Liver (tissue), 9 donors: ENCODE measurements around the gene EFCAB7. TPM values are rescaled to one million over a fixed set of nuclear protein-coding genes. Genes with fewer than 3 reads are reported as not detected.

Source experiments
- DNase-seq: peaks from one replicate; pipeline ENCODE4 v3.0.0-alpha.2; 2017; ENCODE audit warnings: low spot score
- H3K27ac ChIP-seq, 2 donors: one replicate each; pipeline ENCODE4 v1.7.0; 2013; ENCODE audit warnings: inconsistent platforms in 2 of 2, low read length in 2 of 2, control low read depth in 1 of 2, low read depth in 1 of 2, mild to moderate bottlenecking in 1 of 2
- H3K27me3 ChIP-seq, 4 donors: one replicate each; pipeline versions ENCODE4 v1.6.1 to v1.7.0; 2013; ENCODE audit warnings: low read length in 3 of 4, inconsistent platforms in 1 of 4, mild to moderate bottlenecking in 1 of 4, moderate library complexity in 1 of 4; ENCODE audit not compliant: control insufficient read depth in 4 of 4, insufficient read depth in 4 of 4
- H3K36me3 ChIP-seq, 4 donors: one replicate each; pipeline versions ENCODE4 v1.6.1 to v1.7.0; 2013; ENCODE audit warnings: low read length in 3 of 4, mild to moderate bottlenecking in 3 of 4, low read depth in 1 of 4, moderate library complexity in 1 of 4; ENCODE audit not compliant: control insufficient read depth in 4 of 4, insufficient read depth in 3 of 4
- H3K4me1 ChIP-seq, 4 donors: one replicate each; pipeline versions ENCODE4 v1.6.1 to v1.7.0; 2013; ENCODE audit warnings: low read length in 3 of 4, mild to moderate bottlenecking in 3 of 4, moderate library complexity in 1 of 4; ENCODE audit not compliant: control insufficient read depth in 4 of 4, insufficient read depth in 4 of 4
- H3K4me3 ChIP-seq, 3 donors: one replicate each; pipeline versions ENCODE4 v1.6.1 to v1.7.0; 2013; ENCODE audit warnings: low read length in 3 of 3, control low read depth in 1 of 3, low read depth in 1 of 3, mild to moderate bottlenecking in 1 of 3
- H3K9ac ChIP-seq, 2 donors: one replicate each; pipeline ENCODE4 v1.7.0; 2013; ENCODE audit warnings: low read length in 2 of 2, mild to moderate bottlenecking in 2 of 2, moderate library complexity in 2 of 2, control low read depth in 1 of 2, low read depth in 1 of 2
- H3K9me3 ChIP-seq, 4 donors: one replicate each; pipeline versions ENCODE4 v1.6.1 to v1.7.0; 2013; ENCODE audit warnings: low read length in 3 of 4; ENCODE audit not compliant: control insufficient read depth in 4 of 4
- EGR1 ChIP-seq, 2 donors: IDR thresholded peaks; 2 replicates each; pipeline ENCODE4 v1.6.1; 2016 to 2018; ENCODE audit warnings: antibody characterized with exemption in 2 of 2, low read depth in 2 of 2
- FOXA1 ChIP-seq: IDR thresholded peaks from 2 replicates; pipeline ENCODE4 v1.6.1; 2016; ENCODE audit warnings: antibody characterized with exemption
- FOXA2 ChIP-seq: IDR thresholded peaks from 2 replicates; pipeline ENCODE4 v1.6.1; 2016; ENCODE audit warnings: antibody characterized with exemption
- GABPA ChIP-seq, 2 donors: IDR thresholded peaks in 1 of 2; conservative IDR thresholded peaks in 1 of 2; 2 replicates each; pipeline ENCODE4 v1.6.1; 2016; ENCODE audit warnings: antibody characterized with exemption in 2 of 2, mild to moderate bottlenecking in 1 of 2, moderate library complexity in 1 of 2
- HNF4A ChIP-seq, 2 donors: conservative IDR thresholded peaks; 2 replicates each; pipeline ENCODE4 v1.6.1; 2016; ENCODE audit warnings: antibody characterized with exemption in 2 of 2, mild to moderate bottlenecking in 2 of 2
- JUND ChIP-seq, 2 donors: IDR thresholded peaks; 2 replicates each; pipeline ENCODE4 v1.6.1; 2016; ENCODE audit warnings: antibody characterized with exemption in 2 of 2
- RAD21 ChIP-seq, 2 donors: IDR thresholded peaks; 2 replicates each; pipeline ENCODE4 v1.6.1; 2016; ENCODE audit warnings: antibody characterized with exemption in 2 of 2, mild to moderate bottlenecking in 2 of 2
- SP1 ChIP-seq: IDR thresholded peaks from 2 replicates; pipeline ENCODE4 v1.6.1; 2018; ENCODE audit warnings: antibody characterized with exemption, mild to moderate bottlenecking
- TAF1 ChIP-seq: conservative IDR thresholded peaks from 2 replicates; pipeline ENCODE4 v1.6.1; 2016; ENCODE audit warnings: antibody characterized with exemption, mild to moderate bottlenecking
- YY1 ChIP-seq: IDR thresholded peaks from 2 replicates; pipeline ENCODE4 v1.6.1; 2016; ENCODE audit warnings: antibody characterized with exemption, mild to moderate bottlenecking
- WGBS: extraction: QIAGEN DNeasy Blood & Tissue Kit; methylation state at CpG from one replicate; pipeline ENCODE4 v1.1.7; 2013; 5-methylcytosine and 5-hydroxymethylcytosine counted together
- polyA plus RNA-seq, 2 donors: library from polyadenylated mRNA; stranded (reverse) in 1 of 2; unstranded in 1 of 2; fragments of 200-250 nt in 1 of 2; fragments of >200 nt in 1 of 2; fragmentation: Nextera tagmentation in 1 of 2; extraction: Ambion mirVana in 1 of 2; gene quantifications; one replicate each; pipeline versions ENCODE4 v1.2.1 to v1.2.3, GENCODE V29; 2013 to 2015
- total RNA-seq, 2 donors: library from RNA; depleted of rRNA; stranded (reverse); fragments of >200 nt; gene quantifications; one replicate each; pipeline ENCODE4 v1.2.3, GENCODE V29; 2014
- TF ChIP-seq, protein P1 (sequence below): IDR thresholded peaks from 2 replicates; pipeline ENCODE4 v1.6.1; 2016; ENCODE audit warnings: antibody characterized with exemption
- TF ChIP-seq, protein P2 (sequence below): IDR thresholded peaks from 2 replicates; pipeline ENCODE4 v1.6.1; 2016; ENCODE audit warnings: antibody characterized with exemption
- TF ChIP-seq, protein P3 (sequence below): IDR thresholded peaks from 2 replicates; pipeline ENCODE4 v1.6.1; 2016; ENCODE audit warnings: antibody characterized with exemption, mild to moderate bottlenecking
- donor health status: healthy.
- donor health status: healthy.
- donor health status: healthy.
- donor health status: healthy.
- donor health status: healthy.

The EFCAB7 gene
- total and polyA plus RNA-seq, 4 donors = 0.70 to 2.6 (median 1.9) TPM

DNA sequence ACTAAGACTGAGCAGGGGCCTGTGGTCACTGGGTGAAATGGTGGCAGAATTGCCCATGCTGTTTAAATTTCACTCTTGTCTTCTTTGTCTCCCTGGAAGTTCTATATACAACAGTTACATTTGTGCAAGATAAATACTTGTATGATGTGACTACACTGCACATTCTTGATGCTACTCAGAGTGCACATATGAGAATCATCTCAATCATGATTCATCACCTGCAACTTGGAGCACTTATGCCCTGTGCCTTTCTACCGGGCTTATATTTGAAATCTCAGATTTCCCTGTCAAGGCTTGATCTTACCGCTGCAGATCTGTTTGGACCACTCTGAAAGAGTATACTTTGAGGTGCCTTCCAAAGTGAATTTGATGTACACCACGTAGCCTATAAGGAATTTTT is 80.5 kb downstream of the EFCAB7 start:
- Histone ChIP-seq H3K9ac (no peak overlapping the region), H3K4me3 (no peak overlapping the region), H3K27ac (peak overlapping the region in 1 of 2 donors; percentile 55), H3K9me3 (no peaks in the 10 kb centered on the region), H3K4me1 (peaks cover 18 to 84% (median 62%) of the 10 kb centered on the region in 4 donors), H3K36me3 (no peaks in the 10 kb centered on the region), H3K27me3 (no peaks in the 10 kb centered on the region)
- DNase-seq = no peak
- no peak for TF ChIP-seq FOXA1
- TF ChIP-seq, protein P1, sequence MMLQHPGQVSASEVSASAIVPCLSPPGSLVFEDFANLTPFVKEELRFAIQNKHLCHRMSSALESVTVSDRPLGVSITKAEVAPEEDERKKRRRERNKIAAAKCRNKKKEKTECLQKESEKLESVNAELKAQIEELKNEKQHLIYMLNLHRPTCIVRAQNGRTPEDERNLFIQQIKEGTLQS = no peak
- TF ChIP-seq, protein P2, sequence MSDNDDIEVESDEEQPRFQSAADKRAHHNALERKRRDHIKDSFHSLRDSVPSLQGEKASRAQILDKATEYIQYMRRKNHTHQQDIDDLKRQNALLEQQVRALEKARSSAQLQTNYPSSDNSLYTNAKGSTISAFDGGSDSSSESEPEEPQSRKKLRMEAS = no peak
- TF ChIP-seq JUND (IDR thresholded peaks at IDR 0.05) = no peak
- TF ChIP-seq FOXA2 = no peak
- TF ChIP-seq HNF4A (conservative IDR thresholded peaks at IDR 0.05) = no peak
- TF ChIP-seq TAF1 = no peak
- WGBS = 95% methylated on average over 3 of the region's 3 CpGs

DNA sequence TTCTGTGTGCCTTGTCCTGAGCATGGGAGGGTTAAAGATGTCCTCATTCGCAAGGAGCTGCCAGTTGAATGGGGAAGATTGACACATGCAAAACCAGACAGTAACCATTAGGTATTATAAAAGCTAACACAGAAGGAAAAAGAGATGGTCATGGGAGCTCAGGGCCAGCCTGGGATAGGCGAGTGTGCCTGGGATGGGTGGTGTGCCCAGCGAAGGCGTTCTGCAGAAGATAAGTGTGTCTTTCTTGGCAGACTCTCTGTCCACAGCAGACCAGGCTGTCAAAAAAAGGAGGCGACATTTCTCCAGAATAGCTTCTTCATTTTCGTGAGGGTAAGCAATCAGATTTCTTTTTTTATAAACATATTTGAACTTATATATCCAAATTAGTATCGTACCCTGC is 84.0 kb downstream of the EFCAB7 start:
- Histone ChIP-seq H3K4me1 (peaks cover 13 to 91% (median 72%) of the 10 kb centered on the region in 4 donors), H3K9me3 (no peaks in the 10 kb centered on the region), H3K27ac (no peak overlapping the region), H3K4me3 (no peak overlapping the region), H3K27me3 (no peaks in the 10 kb centered on the region), H3K9ac (no peak overlapping the region), H3K36me3 (no peaks in the 10 kb centered on the region)
- TF ChIP-seq, protein P1 = no peak
- no peak for DNase-seq
- 94% methylated on average over 7 of the region's 7 CpGs for WGBS

DNA sequence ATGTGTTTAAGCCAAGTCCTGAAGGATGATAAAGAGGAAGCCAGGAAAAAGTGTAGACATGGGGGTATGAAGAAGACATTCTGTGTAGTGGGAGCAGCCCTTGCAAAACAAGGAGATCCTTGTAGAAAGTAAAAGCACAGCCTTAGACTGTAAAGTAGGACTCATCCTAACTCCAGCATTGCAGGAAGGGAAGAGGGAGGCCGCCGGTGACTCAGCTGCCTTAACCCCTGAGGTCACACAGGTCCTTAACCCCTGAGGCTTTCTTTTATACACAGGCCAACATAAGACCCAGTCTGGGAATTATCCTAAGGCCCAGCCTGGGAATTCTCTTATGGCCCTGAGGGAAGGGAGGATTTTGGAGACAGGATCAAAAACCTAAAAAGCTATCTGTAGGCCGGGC is 87.9 kb downstream of the EFCAB7 start:
- Histone ChIP-seq H3K27me3 (no peaks in the 10 kb centered on the region), H3K4me3 (no peak overlapping the region), H3K9me3 (no peaks in the 10 kb centered on the region), H3K36me3 (no peaks in the 10 kb centered on the region), H3K9ac (no peak overlapping the region), H3K4me1 (peaks cover 6 to 73% (median 60%) of the 10 kb centered on the region in 4 donors), H3K27ac (peak overlapping the region in 1 of 2 donors; percentile 25)
- 49% methylated on average over 3 of the region's 3 CpGs for WGBS
- DNase-seq = no peak
- TF ChIP-seq TAF1 (no peak), FOXA1 (no peak), JUND (IDR thresholded peaks at IDR 0.05) (no peak), FOXA2 (no peak)
- TF ChIP-seq, protein P2 = no peak

DNA sequence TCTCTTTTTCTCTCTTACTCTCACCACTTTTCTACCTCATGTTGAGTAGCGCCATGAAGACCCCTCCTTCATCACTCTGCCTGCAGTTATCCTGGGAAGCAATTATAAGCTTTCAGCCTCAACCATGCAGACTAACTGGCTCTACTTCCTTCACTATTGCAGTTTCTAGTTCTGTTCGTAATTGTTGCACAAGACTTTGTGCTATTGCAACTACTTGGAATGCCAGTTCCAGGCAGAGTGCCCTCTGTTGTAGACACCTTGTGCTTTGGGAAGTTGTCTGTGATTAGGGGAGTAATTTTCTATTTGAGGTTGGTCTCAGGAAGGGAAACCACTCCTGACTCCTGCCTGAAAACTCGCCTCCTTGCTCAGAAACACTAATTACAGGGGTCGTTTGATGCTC is 89.2 kb downstream of the EFCAB7 start:
- Histone ChIP-seq H3K4me1 (peaks cover 10 to 73% (median 66%) of the 10 kb centered on the region in 4 donors), H3K9ac (no peak overlapping the region), H3K27ac (peak overlapping the region in 1 of 2 donors; percentile 19), H3K4me3 (no peak overlapping the region), H3K27me3 (no peaks in the 10 kb centered on the region), H3K9me3 (no peaks in the 10 kb centered on the region), H3K36me3 (no peaks in the 10 kb centered on the region)
- DNase-seq = no peak
- WGBS = 69% methylated on average over 4 of the region's 4 CpGs
- TF ChIP-seq, protein P1 = no peak
- TF ChIP-seq YY1 = no peak
- no peak for TF ChIP-seq GABPA (IDR thresholded peaks at IDR 0.05 in 1 of 2, conservative IDR thresholded peaks at IDR 0.05 in 1 of 2)
- TF ChIP-seq EGR1 (IDR thresholded peaks at IDR 0.05; ENCODE audit: low read depth in 2 of 2) = no peak
- TF ChIP-seq TAF1 = no peak
- TF ChIP-seq SP1 = peak; percentile 25
- TF ChIP-seq RAD21 (IDR thresholded peaks at IDR 0.05) = peak in 1 of 2 donors; percentile 52
- TF ChIP-seq, protein P3, sequence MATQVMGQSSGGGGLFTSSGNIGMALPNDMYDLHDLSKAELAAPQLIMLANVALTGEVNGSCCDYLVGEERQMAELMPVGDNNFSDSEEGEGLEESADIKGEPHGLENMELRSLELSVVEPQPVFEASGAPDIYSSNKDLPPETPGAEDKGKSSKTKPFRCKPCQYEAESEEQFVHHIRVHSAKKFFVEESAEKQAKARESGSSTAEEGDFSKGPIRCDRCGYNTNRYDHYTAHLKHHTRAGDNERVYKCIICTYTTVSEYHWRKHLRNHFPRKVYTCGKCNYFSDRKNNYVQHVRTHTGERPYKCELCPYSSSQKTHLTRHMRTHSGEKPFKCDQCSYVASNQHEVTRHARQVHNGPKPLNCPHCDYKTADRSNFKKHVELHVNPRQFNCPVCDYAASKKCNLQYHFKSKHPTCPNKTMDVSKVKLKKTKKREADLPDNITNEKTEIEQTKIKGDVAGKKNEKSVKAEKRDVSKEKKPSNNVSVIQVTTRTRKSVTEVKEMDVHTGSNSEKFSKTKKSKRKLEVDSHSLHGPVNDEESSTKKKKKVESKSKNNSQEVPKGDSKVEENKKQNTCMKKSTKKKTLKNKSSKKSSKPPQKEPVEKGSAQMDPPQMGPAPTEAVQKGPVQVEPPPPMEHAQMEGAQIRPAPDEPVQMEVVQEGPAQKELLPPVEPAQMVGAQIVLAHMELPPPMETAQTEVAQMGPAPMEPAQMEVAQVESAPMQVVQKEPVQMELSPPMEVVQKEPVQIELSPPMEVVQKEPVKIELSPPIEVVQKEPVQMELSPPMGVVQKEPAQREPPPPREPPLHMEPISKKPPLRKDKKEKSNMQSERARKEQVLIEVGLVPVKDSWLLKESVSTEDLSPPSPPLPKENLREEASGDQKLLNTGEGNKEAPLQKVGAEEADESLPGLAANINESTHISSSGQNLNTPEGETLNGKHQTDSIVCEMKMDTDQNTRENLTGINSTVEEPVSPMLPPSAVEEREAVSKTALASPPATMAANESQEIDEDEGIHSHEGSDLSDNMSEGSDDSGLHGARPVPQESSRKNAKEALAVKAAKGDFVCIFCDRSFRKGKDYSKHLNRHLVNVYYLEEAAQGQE = no peak
- TF ChIP-seq HNF4A (conservative IDR thresholded peaks at IDR 0.05) = peak in 1 of 2 donors; percentile 56
- TF ChIP-seq, protein P2 = no peak
- TF ChIP-seq JUND (IDR thresholded peaks at IDR 0.05) = peak in 1 of 2 donors; percentile 19
